GM23338 (cell line): ENCODE data around the gene KCNJ13.

Experiments
- CREB1 ChIP-seq: fragments of 250-450 bp; sonication (Bioruptor Pico); IDR thresholded peaks from 2 replicates; pipeline ENCODE4 v1.5.0; 2020; ENCODE audit warnings: low read depth, mild to moderate bottlenecking, moderate library complexity
- CTCF ChIP-seq, 2 experiments: fragments of 200-600 bp in 1 of 2; sonication (generic) in 1 of 2; conservative IDR thresholded peaks; 2 replicates each; pipeline versions ENCODE4 v1.5.1 to v1.6.1; 2016 to 2017; ENCODE audit warnings: antibody characterized with exemption in 2 of 2, low read depth in 2 of 2, mild to moderate bottlenecking in 2 of 2, moderate library complexity in 1 of 2
- EZH2 ChIP-seq: fragments of 200-600 bp; sonication (generic); IDR thresholded peaks from one replicate; pipeline ENCODE4 v1.8.0; 2017; ENCODE audit warnings: antibody characterized with exemption, mild to moderate bottlenecking, low read depth; ENCODE audit not compliant: unreplicated experiment
- POLR2AphosphoS5 ChIP-seq: IDR thresholded peaks from 2 replicates; pipeline ENCODE4 v1.6.1; 2016; ENCODE audit warnings: antibody characterized with exemption, low read depth
- REST ChIP-seq: IDR thresholded peaks from one replicate; pipeline ENCODE4 v1.6.1; 2018; ENCODE audit warnings: antibody characterized with exemption; ENCODE audit not compliant: unreplicated experiment

GRCh38 chr2:232816657-232817056 is 40.3 kb upstream of the KCNJ13 start:
- TF ChIP-seq EZH2 (no peak), CTCF (conservative IDR thresholded peaks at IDR 0.05; ENCODE audit: low read depth in 2 of 2) (no peak), POLR2AphosphoS5 (no peak), CREB1 (CRISPR knock-in tag) (no peak), REST (no peak)
